ENCODE measurements around the gene SPINT4.

- TF ChIP-seq CTCF (IDR thresholded peaks at IDR 0.05) (no peak), POLR2A (IDR thresholded peaks at IDR 0.05) (no peak)
These were observed 53.3 kb downstream of the SPINT4 start for GRCh38 chr20:45775411-45775810.
